Activated naive CD4-positive, alpha-beta T cell treated with anti-CD3 and anti-CD28 coated beads, Interleukin-2, amount 50 U/mL, for 24 hours (primary cell): ENCODE measurements around the gene FGF1.

Experiments used
- H3K27ac Mint-ChIP-seq: one replicate; pipeline ENCODE4 v1.8.0; 2021; ENCODE audit warnings: mild to moderate bottlenecking, mixed read lengths
- H3K27me3 Mint-ChIP-seq: one replicate; pipeline ENCODE4 v1.8.0; 2021; ENCODE audit warnings: mixed read lengths
- H3K36me3 Mint-ChIP-seq: one replicate; pipeline ENCODE4 v1.8.0; 2021; ENCODE audit warnings: mixed read lengths
- H3K4me1 Mint-ChIP-seq: one replicate; pipeline ENCODE4 v1.8.0; 2021; ENCODE audit warnings: mixed read lengths
- H3K4me3 Mint-ChIP-seq: one replicate; pipeline ENCODE4 v1.8.0; 2021; ENCODE audit warnings: mild to moderate bottlenecking, mixed read lengths
- H3K9me3 Mint-ChIP-seq: one replicate; pipeline ENCODE4 v1.8.0; 2021; ENCODE audit warnings: mixed read lengths

FGF1 gene

DNA sequence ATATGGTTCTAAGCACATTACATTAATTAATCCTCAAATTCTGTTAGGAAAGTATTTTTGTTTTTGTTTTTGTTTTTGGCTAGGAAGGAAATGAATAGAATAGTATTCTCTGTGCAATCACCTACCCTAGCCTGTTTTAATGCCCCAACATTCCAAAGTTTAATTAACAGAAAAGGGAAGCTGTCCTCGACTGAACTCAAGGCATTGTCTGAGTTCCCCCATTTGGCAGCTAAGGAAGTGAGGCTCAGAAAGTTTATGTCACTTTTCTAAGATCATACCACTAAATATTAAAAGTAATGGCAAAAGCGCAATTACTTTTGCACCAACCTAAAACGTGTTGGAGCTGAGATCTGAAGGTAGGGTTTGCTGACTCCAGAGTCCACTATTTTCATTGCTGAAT lies 59.8 kb downstream of the FGF1 start:
- no peak overlapping the region for H3K4me3 Mint-ChIP-seq
- H3K4me1 Mint-ChIP-seq: no peaks in the 10 kb centered on the region
- H3K9me3 Mint-ChIP-seq: no peaks in the 10 kb centered on the region
- H3K27me3 Mint-ChIP-seq: no peaks in the 10 kb centered on the region
- H3K36me3 Mint-ChIP-seq: peaks cover 2% of the 10 kb centered on the region
- no peak overlapping the region for H3K27ac Mint-ChIP-seq

DNA sequence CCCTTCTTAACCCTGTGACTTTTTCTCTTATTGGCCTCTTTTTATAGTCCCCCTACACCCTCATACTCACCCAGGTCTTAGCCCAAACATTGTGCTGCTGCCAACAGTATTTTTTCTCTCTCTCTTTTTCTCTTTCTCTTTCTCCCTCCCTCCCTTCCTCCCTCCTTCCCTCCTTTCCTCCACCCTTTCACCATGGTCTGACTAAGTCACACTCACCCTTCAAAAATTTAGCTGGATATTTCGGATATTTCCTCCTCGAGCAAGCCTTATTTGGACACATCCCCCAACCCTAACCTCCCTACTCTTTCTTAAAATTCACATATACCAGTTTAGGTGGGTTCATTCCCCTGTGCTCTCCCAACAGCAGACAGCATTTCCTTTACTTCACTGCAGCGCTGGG lies 64.7 kb downstream of the FGF1 start:
- H3K4me3 Mint-ChIP-seq: no peak overlapping the region
- peaks cover 7% of the 10 kb centered on the region for H3K4me1 Mint-ChIP-seq
- no peaks in the 10 kb centered on the region for H3K36me3 Mint-ChIP-seq
- H3K9me3 Mint-ChIP-seq: no peaks in the 10 kb centered on the region
- no peak overlapping the region for H3K27ac Mint-ChIP-seq
- H3K27me3 Mint-ChIP-seq: no peaks in the 10 kb centered on the region

DNA sequence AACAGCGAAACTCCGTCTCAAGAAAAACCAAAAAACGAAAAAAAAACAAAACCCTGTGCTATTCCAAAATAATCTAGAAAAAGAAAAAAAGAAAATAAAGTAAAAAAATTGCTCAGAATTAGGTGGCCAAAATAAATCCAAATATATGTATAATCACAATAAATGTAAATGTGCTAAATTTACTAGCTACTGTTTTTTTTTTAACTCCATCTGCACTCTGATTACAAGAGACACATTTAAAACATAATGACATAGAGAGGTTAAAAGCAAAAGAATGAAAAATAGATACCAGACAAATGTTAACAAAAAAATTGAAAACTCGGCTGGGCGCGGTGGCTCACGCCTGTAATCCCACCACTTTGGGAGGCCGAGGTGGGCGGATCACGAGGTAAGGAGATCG lies 66.1 kb downstream of the FGF1 start:
- no peaks in the 10 kb centered on the region for H3K27me3 Mint-ChIP-seq

DNA sequence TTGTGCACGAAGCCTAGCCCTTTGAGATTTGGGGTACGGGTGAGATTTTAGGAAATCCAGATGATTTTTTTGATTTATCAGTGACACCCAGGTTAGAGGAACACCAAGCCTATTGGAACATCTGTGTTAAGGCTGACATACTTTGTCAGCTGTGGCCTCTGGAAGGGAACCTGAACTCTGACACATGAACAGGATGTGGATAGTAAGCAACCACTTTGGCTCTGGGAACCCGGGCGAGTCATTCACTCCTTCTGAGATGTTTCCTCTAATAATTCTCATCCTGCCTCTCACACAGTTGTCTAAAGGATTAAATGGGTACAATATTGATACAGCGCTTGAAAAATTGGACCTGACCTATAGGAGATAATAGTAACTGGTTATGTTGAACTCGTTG lies 67.8 kb downstream of the FGF1 start:
- no peaks in the 10 kb centered on the region for H3K27me3 Mint-ChIP-seq
- no peak overlapping the region for H3K27ac Mint-ChIP-seq
- peaks cover 7% of the 10 kb centered on the region for H3K4me1 Mint-ChIP-seq
- no peaks in the 10 kb centered on the region for H3K36me3 Mint-ChIP-seq
- H3K9me3 Mint-ChIP-seq: no peaks in the 10 kb centered on the region
- no peak overlapping the region for H3K4me3 Mint-ChIP-seq

More for the DNA sequence above, 66.1 kb downstream of the FGF1 start:
- Mint-ChIP-seq H3K9me3 (no peaks in the 10 kb centered on the region), H3K4me3 (no peak overlapping the region), H3K27ac (no peak overlapping the region), H3K4me1 (peaks cover 7% of the 10 kb centered on the region), H3K36me3 (no peaks in the 10 kb centered on the region)

DNA sequence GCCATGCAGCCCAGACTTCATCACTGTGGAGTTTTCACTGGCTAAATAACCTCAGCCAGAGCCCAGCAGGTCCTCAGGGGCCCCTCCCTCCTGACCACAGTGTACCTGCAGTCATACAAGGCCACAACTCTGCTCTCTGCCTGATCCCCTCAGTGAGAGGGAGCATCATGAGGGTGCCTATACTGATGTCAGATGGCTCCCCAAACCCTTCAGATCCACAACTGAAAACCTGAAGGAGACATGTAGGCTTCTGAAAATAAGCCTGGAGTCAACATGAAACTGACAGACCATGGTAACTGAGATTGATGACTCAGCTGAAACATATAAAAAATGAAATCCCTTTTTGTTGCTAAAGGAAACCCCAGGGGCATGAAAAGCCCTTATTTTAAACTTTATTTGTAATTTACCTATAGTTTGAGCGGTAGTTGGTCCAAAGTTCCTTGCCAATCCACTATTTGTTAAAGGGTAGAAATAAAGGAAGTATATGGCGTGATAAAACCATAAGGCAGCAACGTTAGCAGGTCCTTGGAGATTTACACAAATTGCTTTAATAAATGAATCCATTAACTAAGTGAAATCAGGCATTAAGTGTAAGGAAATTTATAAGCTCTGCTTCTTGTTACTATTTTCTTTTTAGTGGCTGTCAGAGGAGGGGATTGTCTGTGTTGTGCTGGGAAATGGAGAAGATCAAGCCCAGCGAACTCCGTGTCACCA lies 68.3 kb downstream of the FGF1 start:
- H3K4me1 Mint-ChIP-seq: peaks cover 7% of the 10 kb centered on the region
- H3K36me3 Mint-ChIP-seq: no peaks in the 10 kb centered on the region
- H3K27ac Mint-ChIP-seq: no peak overlapping the region
- H3K9me3 Mint-ChIP-seq: no peaks in the 10 kb centered on the region
- no peaks in the 10 kb centered on the region for H3K27me3 Mint-ChIP-seq
- no peak overlapping the region for H3K4me3 Mint-ChIP-seq

DNA sequence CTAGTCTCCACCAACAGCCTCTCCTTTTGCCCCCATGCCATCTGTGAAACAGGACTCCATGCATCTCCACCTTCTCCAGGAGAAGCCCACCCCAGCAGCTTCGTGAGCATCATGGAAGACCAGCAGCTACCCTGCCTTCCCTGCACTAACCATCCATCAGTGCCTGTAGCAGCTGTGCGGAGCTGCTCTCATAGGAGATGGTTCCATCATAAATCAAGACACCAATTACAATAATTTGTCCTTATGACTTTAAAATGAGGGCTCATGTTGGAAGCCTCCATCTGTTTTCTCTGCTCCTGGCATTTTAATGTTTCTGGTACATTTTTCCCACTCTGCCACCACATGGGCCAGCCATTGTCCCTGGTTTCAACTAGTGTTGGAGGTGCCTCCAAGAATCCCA lies 69.9 kb downstream of the FGF1 start:
- Mint-ChIP-seq H3K36me3 (no peaks in the 10 kb centered on the region), H3K27ac (no peak overlapping the region), H3K27me3 (peaks cover 2% of the 10 kb centered on the region), H3K9me3 (no peaks in the 10 kb centered on the region), H3K4me3 (no peak overlapping the region), H3K4me1 (peaks cover 10% of the 10 kb centered on the region)

DNA sequence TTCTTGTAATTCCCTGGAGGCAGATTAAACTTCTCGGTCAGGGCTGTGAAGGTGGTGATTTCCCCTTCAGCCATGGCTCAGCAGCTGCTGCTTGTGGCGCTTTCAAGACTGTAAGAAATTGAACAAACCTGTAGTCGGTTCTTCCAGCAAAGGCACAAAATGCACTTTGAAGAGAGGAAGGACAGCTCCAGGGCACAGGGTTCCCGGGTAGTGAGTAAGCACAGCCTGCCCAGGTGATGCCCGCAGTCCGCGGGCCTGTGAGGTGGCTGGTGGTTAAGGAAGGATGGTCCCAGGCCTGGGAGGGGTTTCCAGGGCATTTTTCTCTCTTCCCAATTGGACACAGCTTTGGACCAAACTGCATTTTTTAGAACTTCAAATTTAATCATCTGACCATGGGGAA lies 71.8 kb downstream of the FGF1 start:
- no peaks in the 10 kb centered on the region for H3K36me3 Mint-ChIP-seq
- H3K4me1 Mint-ChIP-seq: peaks cover 12% of the 10 kb centered on the region
- no peaks in the 10 kb centered on the region for H3K9me3 Mint-ChIP-seq
- no peak overlapping the region for H3K4me3 Mint-ChIP-seq
- no peak overlapping the region for H3K27ac Mint-ChIP-seq
- peaks cover 3% of the 10 kb centered on the region for H3K27me3 Mint-ChIP-seq

DNA sequence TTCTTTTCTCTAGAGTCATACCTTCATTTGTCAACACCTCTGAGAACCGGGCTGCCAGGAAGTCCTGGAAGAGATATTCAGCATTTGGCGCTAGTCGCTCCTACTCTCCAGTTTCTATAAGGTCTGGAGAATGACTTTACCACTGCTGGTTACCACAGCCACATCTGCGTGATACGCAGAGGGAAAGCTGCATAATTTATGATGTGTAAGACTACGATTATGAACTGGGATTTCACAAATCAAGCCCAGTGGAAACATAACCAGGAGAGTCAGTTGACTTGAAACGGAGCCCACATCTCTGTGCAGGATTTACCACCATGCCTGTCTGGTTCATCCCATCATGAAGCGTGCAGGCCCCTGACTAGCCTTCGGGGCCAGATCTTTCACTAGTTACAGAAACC lies 72.6 kb downstream of the FGF1 start:
- Mint-ChIP-seq H3K27ac (no peak overlapping the region), H3K27me3 (peaks cover 3% of the 10 kb centered on the region), H3K9me3 (no peaks in the 10 kb centered on the region), H3K4me3 (no peak overlapping the region), H3K36me3 (no peaks in the 10 kb centered on the region), H3K4me1 (peaks cover 12% of the 10 kb centered on the region)

DNA sequence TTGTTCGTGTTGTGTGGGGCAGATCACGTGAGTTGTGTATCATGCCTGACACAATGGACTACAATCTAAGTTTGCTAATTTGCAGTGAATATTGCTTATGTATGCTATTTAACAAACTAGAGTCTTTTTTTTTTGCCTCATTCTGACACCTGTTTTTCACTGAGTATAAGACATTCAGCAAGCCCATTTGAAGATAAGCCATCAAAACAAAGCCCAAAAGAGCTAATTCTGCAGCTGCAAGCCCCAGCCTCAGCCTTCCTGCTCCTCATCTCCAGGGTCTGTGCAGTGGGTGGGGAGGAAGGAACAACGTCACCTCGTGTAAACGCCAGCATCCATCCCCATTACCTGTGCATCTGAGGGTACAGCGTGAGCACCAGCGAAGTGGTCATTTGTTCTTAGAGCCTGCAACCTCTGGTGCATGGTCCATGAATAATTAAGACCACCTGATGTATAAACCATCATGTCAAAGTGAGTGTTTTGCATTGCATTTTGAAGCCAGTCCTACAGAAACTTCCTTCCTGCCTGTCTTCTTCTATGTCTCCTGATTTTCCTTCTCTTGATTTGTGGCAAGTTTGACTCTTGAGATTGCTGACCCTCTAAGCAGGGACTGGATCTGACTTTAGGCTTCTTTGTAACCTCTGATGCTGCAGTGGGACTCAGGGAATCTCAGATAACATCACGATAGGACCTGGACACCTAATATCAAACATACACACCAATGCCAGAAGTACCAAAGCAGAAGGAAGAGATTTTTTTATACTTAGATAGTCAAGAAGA lies 73.2 kb downstream of the FGF1 start:
- Mint-ChIP-seq H3K27me3 (peaks cover 3% of the 10 kb centered on the region), H3K4me1 (peaks cover 9% of the 10 kb centered on the region), H3K9me3 (no peaks in the 10 kb centered on the region), H3K4me3 (no peak overlapping the region), H3K27ac (no peak overlapping the region), H3K36me3 (no peaks in the 10 kb centered on the region)

DNA sequence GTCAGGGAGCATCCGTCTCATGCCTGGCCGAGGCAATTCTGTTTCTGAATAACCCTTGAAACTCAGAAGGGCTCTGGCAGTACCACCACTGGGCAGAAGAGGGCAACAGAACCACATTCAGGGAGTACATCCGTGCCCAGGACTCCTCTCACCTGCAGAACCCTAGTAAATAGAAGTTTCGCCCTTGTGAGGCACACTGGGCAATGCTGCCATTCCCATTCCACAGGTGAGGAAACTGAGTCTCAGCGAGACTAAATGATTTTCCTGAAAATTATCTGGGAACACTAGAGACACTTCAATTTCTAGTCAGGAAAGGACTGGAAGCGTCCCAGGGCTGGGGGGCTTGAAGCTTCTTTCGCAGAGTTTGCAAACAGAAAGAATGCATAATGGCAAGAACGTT lies 74.7 kb downstream of the FGF1 start:
- Mint-ChIP-seq H3K9me3 (no peaks in the 10 kb centered on the region), H3K4me3 (no peak overlapping the region), H3K36me3 (no peaks in the 10 kb centered on the region), H3K27ac (no peak overlapping the region), H3K27me3 (peaks cover 3% of the 10 kb centered on the region), H3K4me1 (peaks cover 5% of the 10 kb centered on the region)

DNA sequence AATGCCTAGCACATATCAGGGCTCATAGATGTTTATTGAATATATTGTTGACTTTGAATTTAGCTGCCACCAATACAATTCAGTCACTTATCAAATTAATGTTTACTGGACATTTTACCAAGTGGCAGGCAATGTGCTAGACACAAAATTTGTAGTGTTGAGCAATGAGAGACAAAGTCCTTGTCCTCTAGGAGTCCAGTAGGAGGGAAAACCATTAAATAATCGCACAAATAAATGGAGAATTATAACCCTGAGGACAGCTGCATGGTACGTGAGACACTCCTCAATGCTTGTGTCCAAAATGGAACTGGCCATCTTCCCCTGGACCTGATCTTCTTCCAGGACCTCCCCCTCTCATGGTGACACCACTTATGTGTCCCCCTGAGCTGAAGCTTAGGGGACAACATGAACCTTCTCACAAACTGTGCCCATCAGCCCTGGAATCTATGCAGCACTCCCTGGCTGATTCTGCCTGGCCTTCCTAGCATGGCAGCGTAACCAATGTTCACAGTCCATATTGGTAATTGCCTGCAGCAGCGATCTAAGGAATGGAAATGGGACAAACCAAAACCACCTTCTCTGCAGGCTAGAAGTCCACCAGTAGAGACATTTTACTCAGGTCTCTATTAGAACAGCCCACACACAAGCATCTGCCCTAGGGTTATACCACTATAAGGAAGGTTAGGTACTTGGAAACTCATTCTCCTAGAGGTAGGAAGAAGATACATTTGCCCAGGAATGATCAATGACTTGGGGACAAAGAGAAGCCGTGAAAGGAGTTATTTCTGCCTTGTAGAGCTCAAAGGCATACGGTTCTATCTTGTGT lies 75.5 kb downstream of the FGF1 start:
- H3K27me3 Mint-ChIP-seq: peaks cover 3% of the 10 kb centered on the region
- peaks cover 5% of the 10 kb centered on the region for H3K4me1 Mint-ChIP-seq
- no peaks in the 10 kb centered on the region for H3K9me3 Mint-ChIP-seq
- H3K4me3 Mint-ChIP-seq: no peak overlapping the region
- H3K36me3 Mint-ChIP-seq: no peaks in the 10 kb centered on the region
- no peak overlapping the region for H3K27ac Mint-ChIP-seq

DNA sequence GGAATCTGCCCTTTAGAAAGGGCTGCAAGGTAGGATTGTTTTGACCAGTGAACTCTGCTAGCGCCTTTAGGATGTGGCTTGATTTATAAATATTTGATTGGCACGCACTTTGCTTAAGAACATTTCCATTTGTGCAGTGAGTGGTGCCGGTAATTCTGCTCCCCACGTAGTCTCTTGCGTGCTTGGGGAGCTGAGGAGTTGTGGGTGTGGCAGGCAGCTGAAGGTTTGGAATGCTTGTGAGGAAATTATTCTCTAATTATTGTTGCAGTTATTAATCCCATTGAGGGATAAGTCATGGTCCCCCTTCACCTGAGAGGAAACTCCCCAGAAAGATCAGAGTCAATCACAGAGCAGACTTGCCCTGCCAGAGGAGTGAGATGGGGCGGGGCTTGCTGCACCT lies 76.7 kb downstream of the FGF1 start:
- Mint-ChIP-seq H3K27me3 (peaks cover 3% of the 10 kb centered on the region), H3K4me1 (peaks cover 5% of the 10 kb centered on the region), H3K27ac (no peak overlapping the region), H3K9me3 (no peaks in the 10 kb centered on the region), H3K36me3 (no peaks in the 10 kb centered on the region), H3K4me3 (no peak overlapping the region)

DNA sequence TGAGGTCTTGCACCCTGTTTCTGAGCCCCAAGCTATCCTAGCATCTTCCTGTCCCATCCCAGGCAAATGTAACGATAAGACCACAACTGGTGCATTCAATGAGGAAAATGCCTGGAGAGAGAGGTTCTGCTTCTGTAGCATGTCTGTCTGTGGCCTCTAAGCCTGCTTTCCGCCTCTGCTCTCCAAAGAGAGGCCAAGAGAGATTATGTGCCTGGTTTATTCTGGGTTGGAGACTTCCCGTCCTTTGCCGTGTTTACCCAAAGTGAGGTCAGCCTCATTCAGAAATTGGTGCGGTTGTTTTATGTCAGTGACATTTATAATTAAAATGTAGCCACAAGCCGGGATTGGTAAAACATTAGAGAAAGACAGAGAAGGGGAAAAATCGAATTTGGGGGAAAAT lies 77.8 kb downstream of the FGF1 start:
- no peaks in the 10 kb centered on the region for H3K36me3 Mint-ChIP-seq
- H3K27me3 Mint-ChIP-seq: peaks cover 3% of the 10 kb centered on the region
- no peak overlapping the region for H3K4me3 Mint-ChIP-seq
- peaks cover 5% of the 10 kb centered on the region for H3K4me1 Mint-ChIP-seq
- no peak overlapping the region for H3K27ac Mint-ChIP-seq
- no peaks in the 10 kb centered on the region for H3K9me3 Mint-ChIP-seq

DNA sequence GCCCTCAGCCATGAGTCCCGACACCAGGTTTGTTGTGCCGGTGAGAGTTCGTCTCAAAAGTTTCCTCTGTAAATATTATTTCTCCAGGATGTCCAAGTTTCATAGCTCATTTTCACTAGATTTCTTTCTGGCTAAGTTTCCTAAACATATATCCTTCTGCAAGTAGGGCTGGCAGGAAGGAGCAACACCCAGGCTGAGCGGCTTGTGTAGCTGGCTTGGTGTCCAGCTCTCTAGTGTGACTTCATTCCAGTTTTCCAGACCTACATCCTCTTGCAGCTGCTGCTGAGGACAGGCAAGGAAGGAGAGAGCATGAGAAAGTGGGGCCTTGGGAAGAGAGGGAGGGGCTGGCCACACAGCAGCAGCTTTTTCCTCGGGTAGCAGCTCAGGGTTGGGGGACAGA lies 80.3 kb downstream of the FGF1 start:
- H3K9me3 Mint-ChIP-seq: no peaks in the 10 kb centered on the region
- peaks cover 4% of the 10 kb centered on the region for H3K27me3 Mint-ChIP-seq
- no peak overlapping the region for H3K4me3 Mint-ChIP-seq
- H3K27ac Mint-ChIP-seq: no peak overlapping the region
- no peaks in the 10 kb centered on the region for H3K36me3 Mint-ChIP-seq
- H3K4me1 Mint-ChIP-seq: no peaks in the 10 kb centered on the region

DNA sequence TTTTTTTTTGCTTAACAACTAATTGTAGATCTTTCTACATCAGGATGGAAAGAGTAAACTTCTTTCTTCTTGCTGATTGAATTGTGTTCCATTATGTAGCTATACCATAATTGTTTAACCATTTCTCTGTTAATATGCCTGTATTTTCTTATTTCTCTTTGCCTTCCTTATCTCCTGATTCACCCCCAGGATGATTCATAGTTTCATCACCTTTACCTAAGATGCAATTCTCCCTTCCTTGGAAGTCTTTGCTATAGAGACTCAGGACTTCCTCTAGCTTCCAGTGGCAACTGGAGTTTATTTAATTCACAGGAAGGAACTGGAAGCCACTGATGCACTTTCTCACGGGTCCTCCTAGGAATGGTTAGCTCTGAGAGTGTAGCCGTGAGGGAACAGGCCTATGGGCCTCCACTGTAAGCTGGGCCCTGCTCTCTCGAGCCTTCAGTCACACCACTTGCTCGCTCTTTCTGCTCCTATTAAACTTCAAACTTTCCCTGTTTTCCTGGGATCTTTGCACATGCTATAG lies 83.1 kb downstream of the FGF1 start:
- no peak overlapping the region for H3K4me3 Mint-ChIP-seq
- no peak overlapping the region for H3K27ac Mint-ChIP-seq
- H3K4me1 Mint-ChIP-seq: peaks cover 7% of the 10 kb centered on the region
- H3K27me3 Mint-ChIP-seq: peaks cover 5% of the 10 kb centered on the region
- no peaks in the 10 kb centered on the region for H3K9me3 Mint-ChIP-seq
- no peaks in the 10 kb centered on the region for H3K36me3 Mint-ChIP-seq

DNA sequence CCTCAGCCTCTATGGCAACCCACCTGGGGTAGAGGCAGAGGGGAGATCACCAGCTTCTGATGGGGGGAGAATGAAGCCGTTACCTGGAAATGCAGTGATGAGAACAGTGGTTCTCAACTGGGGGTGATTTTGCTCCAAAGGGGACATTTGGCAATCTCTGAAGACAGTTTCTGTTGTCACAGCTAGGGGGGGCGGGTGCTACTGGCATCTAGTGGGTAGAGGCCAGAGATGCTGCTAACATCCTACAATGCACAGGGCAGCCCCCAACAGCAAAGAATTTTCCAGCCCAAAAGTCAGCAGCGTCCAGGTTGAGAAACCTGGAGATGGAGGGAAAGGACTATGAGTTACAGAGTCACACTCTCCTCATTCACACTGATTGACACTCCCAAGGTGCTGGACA lies 84.5 kb downstream of the FGF1 start:
- no peaks in the 10 kb centered on the region for H3K9me3 Mint-ChIP-seq

More for the DNA sequence above, 84.5 kb downstream of the FGF1 start:
- peaks cover 5% of the 10 kb centered on the region for H3K27me3 Mint-ChIP-seq
- no peak overlapping the region for H3K27ac Mint-ChIP-seq
- no peaks in the 10 kb centered on the region for H3K36me3 Mint-ChIP-seq
- H3K4me1 Mint-ChIP-seq: peaks cover 10% of the 10 kb centered on the region
- no peak overlapping the region for H3K4me3 Mint-ChIP-seq
